HepG2 (cell line): ENCODE measurements around the gene NUTF2. TPM values are rescaled to one million over a fixed set of nuclear protein-coding genes. Genes with fewer than 3 reads are reported as not detected.

Experiments used
- ARNTL ChIP-seq: sonication (generic); formaldehyde crosslinking; IDR thresholded peaks from 2 replicates; pipeline ENCODE4 v1.4.0; 2020; ENCODE audit warnings: mild to moderate bottlenecking, missing genetic modification reagents
- ATM ChIP-seq: fragments of 450-650 bp; IDR thresholded peaks from 2 replicates; pipeline ENCODE4 v1.7.1; 2017; ENCODE audit warnings: mild to moderate bottlenecking, borderline replicate concordance
- CCDC6 ChIP-seq: sonication (generic); formaldehyde crosslinking; IDR thresholded peaks from 2 replicates; pipeline ENCODE4 v1.8.1; 2022; ENCODE audit warnings: mild to moderate bottlenecking, missing genetic modification reagents, moderate library complexity
- CREB1 ChIP-seq, 2 experiments: fragments of 450-650 bp in 1 of 2; IDR thresholded peaks; 2 replicates each; pipeline ENCODE4 v1.6.1; 2016 to 2017; ENCODE audit warnings: control low read depth in 1 of 2, mild to moderate bottlenecking in 1 of 2, missing compliant biosample characterization in 1 of 2, missing genetic modification characterization in 1 of 2
- FOXP1 ChIP-seq, 2 experiments: fragments of 450-650 bp in 1 of 2; IDR thresholded peaks; 2 replicates each; pipeline ENCODE4 v1.6.1; 2017 to 2018; ENCODE audit warnings: antibody characterized with exemption in 1 of 2
- KLF9 ChIP-seq: IDR thresholded peaks from 2 replicates; pipeline ENCODE4 v1.6.1; 2016; ENCODE audit warnings: low read depth
- PLRG1 ChIP-seq: fragments of 450-650 bp; conservative IDR thresholded peaks from 2 replicates; pipeline ENCODE4 v1.6.1; 2016
- PTBP1 ChIP-seq: fragments of 200-400 bp; formaldehyde crosslinking; IDR thresholded peaks from 2 replicates; pipeline ENCODE4 v1.6.1; 2018; ENCODE audit warnings: low read length, low read depth; ENCODE audit not compliant: poor library complexity, severe bottlenecking
- SATB2 ChIP-seq: sonication (generic); formaldehyde crosslinking; IDR thresholded peaks from 2 replicates; pipeline ENCODE4 v1.5.0; 2020; ENCODE audit warnings: missing genetic modification reagents
- SMARCE1 ChIP-seq: fragments of 450-650 bp; IDR thresholded peaks from 2 replicates; pipeline ENCODE4 v1.6.1; 2017; ENCODE audit warnings: borderline replicate concordance
- SRSF4 ChIP-seq: fragments of 200-400 bp; formaldehyde crosslinking; IDR thresholded peaks from one replicate; pipeline ENCODE4 v1.6.1; 2018; ENCODE audit warnings: mild to moderate bottlenecking, low read depth, low read length, moderate library complexity; ENCODE audit not compliant: poor library complexity, severe bottlenecking
- ZFP36L2 ChIP-seq: sonication (generic); formaldehyde crosslinking; IDR thresholded peaks from 2 replicates; pipeline ENCODE4 v1.4.0; 2020; ENCODE audit warnings: missing genetic modification reagents
- ZMYM4 ChIP-seq: sonication (generic); formaldehyde crosslinking; IDR thresholded peaks from 2 replicates; pipeline ENCODE4 v1.8.1; 2023; ENCODE audit warnings: mild to moderate bottlenecking, missing genetic modification reagents
- ZNF160 ChIP-seq: sonication (generic); formaldehyde crosslinking; IDR thresholded peaks from 2 replicates; pipeline ENCODE4 v1.8.0; 2022; ENCODE audit warnings: mild to moderate bottlenecking, inconsistent platforms, missing genetic modification reagents
- ZNF343 ChIP-seq: sonication (generic); formaldehyde crosslinking; IDR thresholded peaks from 2 replicates; pipeline ENCODE4 v1.4.0; 2020; ENCODE audit warnings: mild to moderate bottlenecking, missing genetic modification reagents
- ZNF382 ChIP-seq: sonication (generic); formaldehyde crosslinking; IDR thresholded peaks from 2 replicates; pipeline ENCODE4 v1.5.0; 2020; ENCODE audit warnings: missing genetic modification reagents, mild to moderate bottlenecking, borderline replicate concordance
- ZNF781 ChIP-seq: sonication (generic); formaldehyde crosslinking; IDR thresholded peaks from 2 replicates; pipeline ENCODE4 v1.5.1; 2020; ENCODE audit warnings: borderline replicate concordance, mild to moderate bottlenecking, missing genetic modification reagents; ENCODE audit errors: not compliant biosample characterization
- ZNF83 ChIP-seq: sonication (generic); formaldehyde crosslinking; IDR thresholded peaks from 2 replicates; pipeline ENCODE4 v1.4.0; 2020; ENCODE audit warnings: missing genetic modification reagents, mild to moderate bottlenecking, borderline replicate concordance
- polyA plus RNA-seq, 8 experiments: library from polyadenylated mRNA; depleted of rRNA in 3 of 8; stranded (reverse) in 7 of 8; unstranded in 1 of 8; fragments of >200 nt; fragmentation: Illumina TruSeq in 4 of 8; extraction: Trizol in 4 of 8; gene quantifications; 2 replicates each; pipeline versions ENCODE4 v1.2.1 to v1.2.3, GENCODE V29; 2011 to 2016; ENCODE audit warnings: low read depth in 4 of 8, missing spikeins in 1 of 8, mixed read lengths in 1 of 8; ENCODE audit not compliant: insufficient read depth in 1 of 8
- total RNA-seq, 5 experiments: library from RNA; depleted of rRNA; stranded (reverse); fragments of >200 nt; fragmentation: Illumina TruSeq; extraction: Trizol; gene quantifications; 2 replicates each; pipeline ENCODE4 v1.2.3, GENCODE V29; 2016; ENCODE audit warnings: low read depth in 1 of 5
- TF ChIP-seq, protein P1 (sequence below): sonication (generic); IDR thresholded peaks from 2 replicates; pipeline ENCODE4 v1.6.1; 2016; ENCODE audit warnings: low read depth, borderline replicate concordance
- TF ChIP-seq, protein P2 (sequence below): IDR thresholded peaks from 2 replicates; pipeline ENCODE4 v1.6.1; 2016; ENCODE audit warnings: missing compliant biosample characterization, missing genetic modification reagents, borderline replicate concordance
- TF ChIP-seq, protein P3 (sequence below): sonication (generic); formaldehyde crosslinking; conservative IDR thresholded peaks from 2 replicates; pipeline ENCODE4 v1.4.0; 2020; ENCODE audit warnings: missing genetic modification reagents
- TF ChIP-seq, protein P4 (sequence below): sonication (generic); formaldehyde crosslinking; IDR thresholded peaks from 2 replicates; pipeline ENCODE4 v1.4.0; 2020; ENCODE audit warnings: missing genetic modification reagents

Gene NUTF2
- total and polyA plus RNA-seq, 2 of the 13 experiments (the other 11 are each of a cell fraction or from before 2014, with no cell fraction given) = 168 to 214 TPM

DNA sequence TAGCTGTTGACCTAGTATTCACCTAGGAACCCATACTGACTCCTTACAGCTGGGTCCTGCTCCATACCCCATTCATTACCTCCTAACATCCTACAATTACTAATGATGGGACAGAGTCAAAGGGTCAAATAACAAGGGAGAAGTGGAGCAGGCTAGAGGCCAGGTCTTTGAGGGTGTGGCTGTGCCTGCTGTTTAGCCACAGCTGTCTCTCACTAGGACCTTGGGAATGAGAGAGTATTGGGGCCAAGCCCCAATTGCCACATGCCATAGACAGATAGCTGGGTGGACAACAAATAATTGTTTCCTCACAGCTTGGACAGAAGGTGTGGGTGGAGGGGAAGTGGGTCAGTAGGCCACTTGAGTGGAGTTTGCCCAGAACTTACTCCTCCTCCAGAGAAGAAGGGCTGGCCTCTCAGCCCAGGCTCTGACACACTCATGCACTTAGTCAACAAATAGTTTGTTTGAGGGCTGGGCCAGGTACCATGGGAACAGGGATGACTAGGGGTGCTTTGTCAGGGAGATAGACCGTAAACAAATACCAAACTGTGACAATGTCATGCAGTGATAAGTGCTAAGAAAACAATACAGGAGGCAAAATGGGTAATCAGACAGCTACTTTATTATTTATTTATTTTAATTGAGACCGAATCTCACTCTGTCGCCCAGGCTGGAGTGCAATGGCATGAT, 11.0 kb downstream of the NUTF2 start (continued):
- TF ChIP-seq, protein P1, sequence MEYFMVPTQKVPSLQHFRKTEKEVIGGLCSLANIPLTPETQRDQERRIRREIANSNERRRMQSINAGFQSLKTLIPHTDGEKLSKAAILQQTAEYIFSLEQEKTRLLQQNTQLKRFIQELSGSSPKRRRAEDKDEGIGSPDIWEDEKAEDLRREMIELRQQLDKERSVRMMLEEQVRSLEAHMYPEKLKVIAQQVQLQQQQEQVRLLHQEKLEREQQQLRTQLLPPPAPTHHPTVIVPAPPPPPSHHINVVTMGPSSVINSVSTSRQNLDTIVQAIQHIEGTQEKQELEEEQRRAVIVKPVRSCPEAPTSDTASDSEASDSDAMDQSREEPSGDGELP = peak; percentile 80
- TF ChIP-seq PTBP1 (no peak), ZMYM4 (CRISPR knock-in tag) (no peak), SMARCE1 (no peak), ZNF83 (CRISPR knock-in tag) (no peak), ARNTL (CRISPR knock-in tag) (no peak), ZNF781 (no peak), ATM (no peak), ZNF382 (CRISPR knock-in tag) (no peak), PLRG1 (no peak), CCDC6 (CRISPR knock-in tag) (no peak), FOXP1 (IDR thresholded peaks at IDR 0.05) (peak; percentile 87), FOXP1 (CRISPR knock-in tag; IDR thresholded peaks at IDR 0.05) (peak; percentile 93), ZNF160 (CRISPR knock-in tag) (no peak), SATB2 (CRISPR knock-in tag) (no peak), KLF9 (CRISPR knock-in tag) (no peak), CREB1 (IDR thresholded peaks at IDR 0.05) (peak; percentile 50), CREB1 (CRISPR knock-in tag; IDR thresholded peaks at IDR 0.05) (peak; percentile 77), SRSF4 (no peak), ZNF343 (no peak), ZFP36L2 (no peak)
- TF ChIP-seq, protein P2, sequence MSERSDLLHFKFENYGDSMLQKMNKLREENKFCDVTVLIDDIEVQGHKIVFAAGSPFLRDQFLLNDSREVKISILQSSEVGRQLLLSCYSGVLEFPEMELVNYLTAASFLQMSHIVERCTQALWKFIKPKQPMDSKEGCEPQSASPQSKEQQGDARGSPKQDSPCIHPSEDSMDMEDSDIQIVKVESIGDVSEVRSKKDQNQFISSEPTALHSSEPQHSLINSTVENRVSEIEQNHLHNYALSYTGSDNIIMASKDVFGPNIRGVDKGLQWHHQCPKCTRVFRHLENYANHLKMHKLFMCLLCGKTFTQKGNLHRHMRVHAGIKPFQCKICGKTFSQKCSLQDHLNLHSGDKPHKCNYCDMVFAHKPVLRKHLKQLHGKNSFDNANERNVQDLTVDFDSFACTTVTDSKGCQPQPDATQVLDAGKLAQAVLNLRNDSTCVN (CRISPR knock-in tag) = no peak
- TF ChIP-seq, protein P3, sequence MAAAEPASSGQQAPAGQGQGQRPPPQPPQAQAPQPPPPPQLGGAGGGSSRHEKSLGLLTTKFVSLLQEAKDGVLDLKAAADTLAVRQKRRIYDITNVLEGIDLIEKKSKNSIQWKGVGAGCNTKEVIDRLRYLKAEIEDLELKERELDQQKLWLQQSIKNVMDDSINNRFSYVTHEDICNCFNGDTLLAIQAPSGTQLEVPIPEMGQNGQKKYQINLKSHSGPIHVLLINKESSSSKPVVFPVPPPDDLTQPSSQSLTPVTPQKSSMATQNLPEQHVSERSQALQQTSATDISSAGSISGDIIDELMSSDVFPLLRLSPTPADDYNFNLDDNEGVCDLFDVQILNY = no peak
- TF ChIP-seq, protein P4, sequence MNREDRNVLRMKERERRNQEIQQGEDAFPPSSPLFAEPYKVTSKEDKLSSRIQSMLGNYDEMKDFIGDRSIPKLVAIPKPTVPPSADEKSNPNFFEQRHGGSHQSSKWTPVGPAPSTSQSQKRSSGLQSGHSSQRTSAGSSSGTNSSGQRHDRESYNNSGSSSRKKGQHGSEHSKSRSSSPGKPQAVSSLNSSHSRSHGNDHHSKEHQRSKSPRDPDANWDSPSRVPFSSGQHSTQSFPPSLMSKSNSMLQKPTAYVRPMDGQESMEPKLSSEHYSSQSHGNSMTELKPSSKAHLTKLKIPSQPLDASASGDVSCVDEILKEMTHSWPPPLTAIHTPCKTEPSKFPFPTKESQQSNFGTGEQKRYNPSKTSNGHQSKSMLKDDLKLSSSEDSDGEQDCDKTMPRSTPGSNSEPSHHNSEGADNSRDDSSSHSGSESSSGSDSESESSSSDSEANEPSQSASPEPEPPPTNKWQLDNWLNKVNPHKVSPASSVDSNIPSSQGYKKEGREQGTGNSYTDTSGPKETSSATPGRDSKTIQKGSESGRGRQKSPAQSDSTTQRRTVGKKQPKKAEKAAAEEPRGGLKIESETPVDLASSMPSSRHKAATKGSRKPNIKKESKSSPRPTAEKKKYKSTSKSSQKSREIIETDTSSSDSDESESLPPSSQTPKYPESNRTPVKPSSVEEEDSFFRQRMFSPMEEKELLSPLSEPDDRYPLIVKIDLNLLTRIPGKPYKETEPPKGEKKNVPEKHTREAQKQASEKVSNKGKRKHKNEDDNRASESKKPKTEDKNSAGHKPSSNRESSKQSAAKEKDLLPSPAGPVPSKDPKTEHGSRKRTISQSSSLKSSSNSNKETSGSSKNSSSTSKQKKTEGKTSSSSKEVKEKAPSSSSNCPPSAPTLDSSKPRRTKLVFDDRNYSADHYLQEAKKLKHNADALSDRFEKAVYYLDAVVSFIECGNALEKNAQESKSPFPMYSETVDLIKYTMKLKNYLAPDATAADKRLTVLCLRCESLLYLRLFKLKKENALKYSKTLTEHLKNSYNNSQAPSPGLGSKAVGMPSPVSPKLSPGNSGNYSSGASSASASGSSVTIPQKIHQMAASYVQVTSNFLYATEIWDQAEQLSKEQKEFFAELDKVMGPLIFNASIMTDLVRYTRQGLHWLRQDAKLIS (CRISPR knock-in tag) = no peak
